Endothelial cell of umbilical vein (primary cell): ENCODE data around the gene CD226. TPM values are rescaled to one million over a fixed set of nuclear protein-coding genes. Genes with fewer than 3 reads are reported as not detected.

Source experiments
- BruUV-seq: library from RNA; stranded (reverse); fragments of 400-500 nt; replicated peaks from 2 replicates; lab custom pipeline; 2021; lab: Mats Ljungman, UMichigan
- CTCF ChIA-PET: fragments of 300-600, 350-600 bp; sonication (Branson Sonifier 250); formaldehyde crosslinking; loops from one replicate; lab custom pipeline; 2021; ENCODE audit warnings: antibody characterized with exemption, inconsistent platforms; lab: Charles Lee
- POLR2A ChIA-PET: fragments of 300-600, 350-600 bp; sonication (Branson Sonifier 250); formaldehyde crosslinking; loops from one replicate; lab custom pipeline; 2021; ENCODE audit warnings: antibody characterized with exemption, inconsistent platforms; lab: Charles Lee
- DNase-seq: peaks from one replicate; pipeline ENCODE4 v3.0.0-alpha.2; 2011; ENCODE audit warnings: low read depth, low spot score
- FAIRE-seq: peaks from 2 replicates; lab custom pipeline; 2011; peaks lifted over from hg19 to GRCh38; lab: Jason Lieb, UNC
- H2AFZ ChIP-seq: 2 replicates; pipeline ENCODE4 v1.6.0; 2012; ENCODE audit warnings: low read depth, low read length, control low read depth, inconsistent platforms
- H3K27ac ChIP-seq: 2 replicates; pipeline ENCODE4 v1.5.1; 2011; ENCODE audit warnings: low read depth, mild to moderate bottlenecking, control low read depth, low read length, moderate library complexity; ENCODE audit not compliant: insufficient read depth
- H3K27me3 ChIP-seq, 2 experiments: 2 replicates each; pipeline versions ENCODE4 v1.6.0 to v1.6.1; 2011; ENCODE audit warnings: low read length in 2 of 2, mixed read lengths in 1 of 2; ENCODE audit not compliant: control insufficient read depth in 2 of 2, insufficient read depth in 2 of 2
- H3K36me3 ChIP-seq, 2 experiments: 2 replicates in 1 of 2; 3 replicates in 1 of 2; pipeline ENCODE4 v1.5.1; 2011; ENCODE audit warnings: low read length in 2 of 2, mild to moderate bottlenecking in 1 of 2, moderate library complexity in 1 of 2; ENCODE audit not compliant: control insufficient read depth in 2 of 2, insufficient read depth in 2 of 2; ENCODE audit errors: extremely low read depth in 1 of 2
- H3K4me1 ChIP-seq: 3 replicates; pipeline ENCODE4 v1.5.1; 2011; ENCODE audit warnings: mild to moderate bottlenecking, low read length; ENCODE audit not compliant: control insufficient read depth, insufficient read depth; ENCODE audit errors: extremely low read depth
- H3K4me2 ChIP-seq: 2 replicates; pipeline ENCODE4 v1.6.1; 2011; ENCODE audit warnings: low read length, control low read depth, mixed read lengths; ENCODE audit not compliant: insufficient read depth
- H3K4me3 ChIP-seq, 3 experiments: fragments of 200-600 bp in 1 of 3; sonication (generic), shearing (Covaris generic) in 1 of 3; replicated peaks in 1 of 3; 2 replicates each; pipeline ENCODE4 v1.5.1; 2011 to 2016; ENCODE audit warnings: control low read depth in 3 of 3, low read length in 3 of 3, mild to moderate bottlenecking in 2 of 3, inconsistent platforms in 1 of 3, low read depth in 1 of 3, moderate library complexity in 1 of 3; ENCODE audit not compliant: insufficient read depth in 1 of 3
- H3K79me2 ChIP-seq: 2 replicates; pipeline ENCODE4 v1.6.0; 2012; ENCODE audit warnings: low read length, inconsistent platforms; ENCODE audit not compliant: control insufficient read depth, insufficient read depth
- H3K9ac ChIP-seq: replicated peaks from 2 replicates; pipeline ENCODE3; 2011; ENCODE audit warnings: low read length, control low read depth; ENCODE audit not compliant: insufficient read depth; ENCODE audit errors: extremely low read depth
- H3K9me1 ChIP-seq: replicated peaks from 3 replicates; pipeline ENCODE4 v1.6.0; 2011; ENCODE audit warnings: mild to moderate bottlenecking, low read length; ENCODE audit not compliant: control insufficient read depth, insufficient read depth; ENCODE audit errors: extremely low read depth
- H3K9me3 ChIP-seq: replicated peaks from 2 replicates; pipeline ENCODE4 v1.5.1; 2012; ENCODE audit warnings: low read length, inconsistent platforms; ENCODE audit not compliant: control insufficient read depth, insufficient read depth
- H4K20me1 ChIP-seq: replicated peaks from 2 replicates; pipeline ENCODE3; 2011; ENCODE audit warnings: mild to moderate bottlenecking, low read length; ENCODE audit not compliant: control insufficient read depth, insufficient read depth; ENCODE audit errors: extremely low read depth
- CTCF ChIP-seq, 2 donors: IDR thresholded peaks; 1 replicate in 1 of 2; 2 replicates in 1 of 2; pipeline ENCODE4 v1.5.1; 2011; ENCODE audit warnings: low read length in 2 of 2, mild to moderate bottlenecking in 2 of 2, moderate library complexity in 2 of 2, control low read depth in 1 of 2, inconsistent platforms in 1 of 2, low read depth in 1 of 2; ENCODE audit not compliant: insufficient read depth in 1 of 2; ENCODE audit errors: extremely low read depth in 1 of 2
- EZH2 ChIP-seq: IDR thresholded peaks from 2 replicates; pipeline ENCODE4 v1.6.1; 2012; ENCODE audit warnings: borderline replicate concordance, low read depth, mild to moderate bottlenecking, moderate library complexity, low read length, inconsistent platforms; ENCODE audit not compliant: severe bottlenecking
- FOS ChIP-seq: IDR thresholded peaks from 2 replicates; pipeline ENCODE4 v1.6.1; 2011; ENCODE audit warnings: mild to moderate bottlenecking, low read length, moderate library complexity, borderline replicate concordance; ENCODE audit not compliant: insufficient read depth
- GATA2 ChIP-seq: IDR thresholded peaks from 2 replicates; pipeline ENCODE4 v1.7.0; 2011; ENCODE audit warnings: low read depth, mild to moderate bottlenecking, moderate library complexity, mixed read lengths, low read length; ENCODE audit not compliant: insufficient read length, insufficient read depth
- JUN ChIP-seq: IDR thresholded peaks from 2 replicates; pipeline ENCODE4 v1.6.1; 2011; ENCODE audit warnings: borderline replicate concordance, low read depth; ENCODE audit not compliant: insufficient read length, insufficient read depth
- MAX ChIP-seq: IDR thresholded peaks from 2 replicates; pipeline ENCODE4 v1.6.1; 2011; ENCODE audit not compliant: insufficient read depth, insufficient read length
- MYC ChIP-seq: IDR thresholded peaks from one replicate; pipeline ENCODE4 v1.6.1; 2011; ENCODE audit warnings: mild to moderate bottlenecking, low read depth, low read length
- POLR2A ChIP-seq: IDR thresholded peaks from 2 replicates; pipeline ENCODE4 v1.6.1; 2012; ENCODE audit warnings: low read depth, mild to moderate bottlenecking, control low read depth, low read length
- POLR2AphosphoS5 ChIP-seq: IDR thresholded peaks from 2 replicates; pipeline ENCODE4 v1.6.1; 2012; ENCODE audit warnings: low read depth, mild to moderate bottlenecking, control low read depth, low read length, moderate library complexity; ENCODE audit not compliant: insufficient read depth
- dilution Hi-C: fragments of 300-500 bp; cut with MboI; formaldehyde crosslinking; loops from one replicate; pipeline ENCODE4 v1.15.0; 2019; ENCODE audit warnings: low sequenced_read_pairs; ENCODE audit not compliant: extremely low pct_ligation_motif_present
- intact Hi-C: fragments of 100-400 bp; cut with micrococcal nuclease; formaldehyde crosslinking; loops from one replicate; pipeline ENCODE4 v1.10.0; 2022
- polyA plus RNA-seq, 4 experiments: library from polyadenylated mRNA; depleted of rRNA in 3 of 4; stranded (reverse) in 3 of 4; unstranded in 1 of 4; fragments of >200 nt; gene quantifications; 2 replicates each; pipeline versions ENCODE4 v1.2.1 to v1.2.3, GENCODE V29; 2011 to 2012; ENCODE audit warnings: missing spikeins in 1 of 4
- total RNA-seq: library from RNA; stranded (reverse); gene quantifications from 2 replicates; pipeline ENCODE4 v1.2.3, GENCODE V29; 2021

The CD226 gene
- total and polyA plus RNA-seq, 2 donors (not counting 3 experiments of a cell fraction or from before 2014, with no cell fraction given): 0.20 TPM; not detected in 1

GRCh38 chr18:69996951-69997798 is 49.5 kb upstream of the CD226 start:
- Histone ChIP-seq H3K9ac (no peak overlapping the region), H3K9me3 (no peaks in the 10 kb centered on the region), H3K27me3 (no peaks in the 10 kb centered on the region), H3K9me1 (no peaks in the 10 kb centered on the region), H3K4me1 (no peaks in the 10 kb centered on the region), H2AFZ (no peak overlapping the region), H4K20me1 (no peaks in the 10 kb centered on the region), H3K4me2 (no peak overlapping the region), H3K27ac (no peak overlapping the region), H3K79me2 (no peaks in the 10 kb centered on the region), H3K36me3 (no peaks in the 10 kb centered on the region), H3K4me3 (no peak overlapping the region)
- no peak for DNase-seq
- ChIA-PET POLR2A (no interaction called here), CTCF (no interaction called here)
- intact Hi-C loops (no loop called here), dilution Hi-C loops (no loop called here)
- no TSS peak for BruUV-seq
- no peak for FAIRE-seq
- TF ChIP-seq POLR2AphosphoS5 (no peak), MAX (no peak), JUN (no peak), EZH2 (no peak), POLR2A (no peak), MYC (no peak), GATA2 (no peak), CTCF (IDR thresholded peaks at IDR 0.05; ENCODE audit: extremely low read depth in 1 of 2, insufficient read depth in 1 of 2, low read depth in 1 of 2, low read length in 2 of 2) (no peak), FOS (no peak)
